ENCODE results near the gene OPRL1.

DNA sequence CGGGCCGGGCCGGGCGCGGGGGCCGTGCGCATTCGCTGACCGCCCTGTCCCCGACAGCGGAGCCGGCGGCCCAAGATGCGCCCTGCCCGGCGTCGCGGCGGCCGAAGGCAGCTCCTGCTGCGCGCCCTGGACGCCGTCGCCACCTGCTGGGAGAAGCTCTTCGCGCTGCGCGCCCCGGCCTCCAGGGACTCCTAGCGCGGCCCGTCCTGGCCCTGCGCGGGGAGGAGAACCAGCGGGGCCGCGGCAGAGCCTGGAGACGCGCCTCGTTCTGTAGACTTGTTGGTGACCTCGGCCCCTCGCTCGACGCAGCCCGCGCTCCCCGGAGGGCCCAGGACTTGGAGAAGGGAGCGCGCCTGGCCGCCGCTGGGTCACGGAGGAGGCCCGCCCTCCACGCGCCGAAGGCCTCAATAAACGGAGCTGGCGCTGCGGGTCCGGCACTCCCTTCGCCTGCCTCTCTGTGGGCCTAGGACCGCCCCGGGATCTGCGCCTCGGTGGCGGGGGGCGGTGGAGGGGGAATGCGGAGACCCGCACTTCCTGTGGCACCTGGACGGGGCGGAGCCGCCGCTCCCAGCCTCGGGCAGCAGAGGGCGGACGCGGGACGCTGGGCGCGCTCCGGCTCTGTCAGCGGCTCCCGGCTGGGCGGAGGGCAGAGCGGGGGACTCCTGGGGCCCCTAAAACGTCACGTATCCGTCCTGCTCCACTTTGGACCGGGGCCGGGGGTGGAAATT, 41.2 kb upstream of the OPRL1 start:
- no peak for TF ChIP-seq TAF1 (IDR thresholded peaks at IDR 0.05; ENCODE audit: borderline replicate concordance, insufficient read depth, low read length)
- TF ChIP-seq POLR2AphosphoS5 (IDR thresholded peaks at IDR 0.05; ENCODE audit: low read depth, low read length): peak; percentile 55; the same call in 1 of the 2 replicates
